KOPT-K1 (cell line): ENCODE measurements around the gene FAM81A.
"Not testable (repeated sequence)": the region's sequence is repeated elsewhere in the genome, so short reads cannot be mapped to it uniquely, and the experiment has no call there.

Source experiments
- H3K27ac ChIP-seq: fragments of 200-600 bp; sonication (generic); 2 replicates; pipeline ENCODE4 v1.5.1; 2016; ENCODE audit warnings: antibody characterized with exemption, mild to moderate bottlenecking, low read depth, low read length; ENCODE audit not compliant: poor library complexity, severe bottlenecking
- H3K36me3 ChIP-seq: fragments of 200-600 bp; sonication (generic); 2 replicates; pipeline ENCODE4 v1.5.1; 2017; ENCODE audit warnings: antibody characterized with exemption, mild to moderate bottlenecking, low read length, moderate library complexity; ENCODE audit not compliant: insufficient read depth
- H3K9me3 ChIP-seq: fragments of 200-600 bp; sonication (generic); 2 replicates; pipeline ENCODE4 v1.5.1; 2017; ENCODE audit warnings: antibody characterized with exemption, low read length, mild to moderate bottlenecking; ENCODE audit not compliant: insufficient read depth, poor library complexity, severe bottlenecking

FAM81A gene

DNA sequence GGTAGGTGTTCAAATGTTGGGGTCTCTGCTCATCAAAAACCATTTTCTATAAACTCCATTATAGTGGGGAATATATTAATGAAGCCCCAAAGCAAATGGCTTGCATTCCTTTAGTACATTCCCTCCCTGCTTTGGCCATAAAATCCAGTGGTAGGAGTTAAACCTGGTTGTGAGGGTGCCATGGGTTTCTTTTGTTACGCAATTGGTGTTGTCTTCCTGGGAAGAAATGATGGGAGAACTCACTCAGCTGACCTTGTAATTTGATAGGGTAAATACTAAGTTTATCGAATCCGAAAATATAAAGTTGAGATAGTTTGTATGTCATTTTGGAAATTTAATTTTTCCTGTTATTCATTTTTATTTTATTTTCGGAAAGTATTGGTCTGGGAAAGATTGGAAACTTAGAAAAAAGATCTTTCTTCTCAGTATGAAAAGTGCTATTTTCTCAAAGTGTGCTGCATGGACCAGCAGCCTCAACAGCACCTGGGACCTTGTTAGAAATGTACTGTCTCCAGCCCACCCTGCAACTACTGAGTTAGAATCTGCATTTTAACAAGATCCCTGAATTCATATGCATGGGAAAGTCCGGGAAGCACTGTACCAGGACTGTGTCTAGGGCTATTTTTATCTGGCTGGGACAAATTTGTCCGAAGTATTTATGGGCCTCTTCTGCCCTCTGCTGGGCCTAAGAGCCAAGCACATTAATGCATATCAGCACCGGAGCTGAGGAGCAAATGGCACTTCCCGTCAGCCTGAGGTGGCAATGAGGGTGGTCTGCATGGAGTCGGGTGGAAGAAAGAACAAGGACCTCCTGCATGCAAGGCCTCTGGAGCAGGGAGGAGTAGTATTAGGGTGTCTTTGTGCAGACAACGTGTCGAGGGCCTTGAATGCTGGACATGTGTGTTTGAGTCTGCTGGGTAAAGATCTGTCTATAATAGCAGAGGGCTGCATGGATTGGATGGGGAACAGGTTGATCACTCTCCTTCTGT lies 54.7 kb downstream of the FAM81A start:
- H3K36me3 ChIP-seq: no peaks in the 10 kb centered on the region
- no peak overlapping the region for H3K27ac ChIP-seq
- no peaks in the 10 kb centered on the region for H3K9me3 ChIP-seq

DNA sequence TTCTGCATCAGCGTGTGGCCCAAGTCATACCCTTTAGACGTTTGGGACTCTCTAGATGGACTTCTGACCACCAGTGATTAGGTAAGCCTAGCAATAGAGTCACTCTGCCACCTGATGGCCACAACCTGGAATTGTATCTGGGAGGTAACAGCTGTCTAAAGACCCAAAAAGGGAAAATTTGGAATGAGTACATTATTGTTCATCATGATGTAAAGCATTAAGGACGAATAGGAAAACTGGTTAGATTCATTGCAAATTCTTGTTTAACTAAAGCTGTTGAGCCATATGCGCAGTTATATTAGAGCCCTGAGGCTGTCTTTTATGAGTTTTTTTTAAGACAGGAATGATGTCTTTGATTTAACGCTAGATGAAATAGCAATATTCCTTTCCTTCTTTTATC lies 63.6 kb downstream of the FAM81A start:
- Histone ChIP-seq H3K36me3 (no peaks in the 10 kb centered on the region), H3K9me3 (no peaks in the 10 kb centered on the region), H3K27ac (no peak overlapping the region)

DNA sequence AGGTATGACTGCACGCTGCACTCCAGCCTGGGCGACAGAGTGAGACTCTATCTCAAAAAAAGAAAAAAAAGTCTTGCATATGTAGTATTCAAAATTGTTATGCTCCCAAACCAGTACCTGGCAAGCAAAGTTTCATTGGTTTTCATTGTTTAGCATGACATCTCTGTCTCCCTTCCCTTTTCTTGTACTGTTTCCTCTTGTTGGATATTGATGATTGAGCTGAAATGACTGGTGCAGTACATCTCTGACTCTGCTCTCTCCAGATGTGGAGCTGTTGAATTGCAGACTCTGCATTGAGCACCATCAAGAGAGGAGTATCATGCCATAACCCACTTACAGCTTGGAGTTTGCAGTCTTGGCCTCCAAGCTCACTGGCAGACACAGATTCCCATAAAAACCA lies 77.2 kb downstream of the FAM81A start:
- Histone ChIP-seq H3K9me3 (no peaks in the 10 kb centered on the region), H3K36me3 (no peaks in the 10 kb centered on the region), H3K27ac (no peak overlapping the region)

DNA sequence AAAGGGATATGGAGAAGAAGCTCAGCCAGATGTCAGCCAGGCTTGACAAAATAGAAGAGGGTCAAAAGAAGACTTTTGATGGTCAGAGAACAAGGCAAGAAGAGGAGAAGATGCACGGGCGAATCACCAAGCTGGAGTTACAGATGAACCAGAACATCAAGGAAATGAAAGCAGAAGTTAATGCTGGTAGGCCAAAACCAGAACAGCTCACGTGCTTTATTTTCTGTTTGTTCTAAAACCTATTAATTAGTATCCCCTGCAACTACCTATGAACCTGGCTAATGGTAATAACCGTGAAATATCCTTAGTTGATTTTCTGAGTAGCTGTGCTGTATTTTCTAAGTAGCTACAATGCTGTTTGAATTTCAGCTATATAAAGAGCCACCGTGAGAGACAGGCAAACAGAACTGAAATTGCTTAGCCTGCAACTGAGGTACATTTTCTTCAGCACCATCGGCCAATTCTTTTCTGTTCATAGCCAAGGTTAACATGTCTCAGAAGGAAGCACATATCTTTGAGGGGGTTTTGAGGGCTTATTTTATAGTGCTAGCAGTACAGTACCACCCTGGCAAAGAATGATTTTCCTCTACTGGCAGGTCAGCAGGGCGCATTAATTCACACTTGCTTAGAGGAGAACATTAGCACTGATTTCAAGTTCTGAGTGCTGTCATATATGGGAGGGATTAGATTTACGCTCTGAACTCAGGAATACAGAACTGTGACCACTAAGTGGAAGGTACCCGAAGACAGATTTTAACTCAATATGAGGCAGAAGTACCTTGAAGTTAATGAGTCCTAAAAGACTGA lies 78.9 kb downstream of the FAM81A start:
- no peak overlapping the region for H3K27ac ChIP-seq

DNA sequence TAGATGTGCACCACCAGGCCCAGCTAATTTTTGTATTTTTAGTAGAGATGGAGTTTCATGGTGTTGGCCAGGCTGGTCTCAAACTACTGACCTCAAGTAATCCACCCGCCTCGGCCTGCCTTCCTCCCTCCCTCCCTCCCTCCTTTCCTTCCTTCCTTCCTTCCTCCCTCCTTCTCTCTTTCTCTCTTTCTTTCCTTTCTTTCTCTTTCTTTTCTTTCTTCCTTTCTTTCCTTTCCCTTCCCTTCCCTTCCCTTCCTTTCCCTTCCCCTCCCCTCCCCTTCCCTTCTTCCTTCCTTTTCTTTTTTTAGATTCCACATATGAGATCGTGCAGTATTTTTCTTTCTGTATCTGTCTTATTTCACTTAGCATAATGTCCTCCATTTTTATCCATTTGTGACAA lies 81.3 kb downstream of the FAM81A start:
- H3K36me3 ChIP-seq: no peaks in the 10 kb centered on the region

More for the DNA sequence above, 78.9 kb downstream of the FAM81A start:
- Histone ChIP-seq H3K36me3 (no peaks in the 10 kb centered on the region), H3K9me3 (no peaks in the 10 kb centered on the region)

DNA sequence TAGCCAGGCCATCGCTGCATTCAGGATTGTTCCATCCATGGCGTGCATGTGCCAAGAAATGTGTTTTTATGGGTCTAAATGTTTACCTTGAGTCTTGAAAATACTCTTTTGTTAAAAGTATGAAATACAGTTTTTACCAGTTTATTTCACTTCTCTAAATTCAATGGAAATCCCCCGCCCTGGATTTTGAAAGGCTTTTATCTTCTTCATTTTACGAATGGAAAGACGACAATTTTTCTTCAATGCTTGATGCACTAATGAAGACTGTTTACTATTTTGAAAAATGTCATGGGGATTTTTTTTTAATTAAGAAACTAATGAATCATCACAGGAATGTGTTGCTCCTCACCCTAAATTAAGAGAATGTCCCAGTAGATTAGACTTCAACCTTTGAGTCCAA lies 83.5 kb downstream of the FAM81A start:
- Histone ChIP-seq H3K36me3 (no peaks in the 10 kb centered on the region), H3K27ac (no peak overlapping the region), H3K9me3 (no peaks in the 10 kb centered on the region)

More for the DNA sequence above, 81.3 kb downstream of the FAM81A start:
- no peaks in the 10 kb centered on the region for H3K9me3 ChIP-seq
- H3K27ac ChIP-seq: no peak overlapping the region

DNA sequence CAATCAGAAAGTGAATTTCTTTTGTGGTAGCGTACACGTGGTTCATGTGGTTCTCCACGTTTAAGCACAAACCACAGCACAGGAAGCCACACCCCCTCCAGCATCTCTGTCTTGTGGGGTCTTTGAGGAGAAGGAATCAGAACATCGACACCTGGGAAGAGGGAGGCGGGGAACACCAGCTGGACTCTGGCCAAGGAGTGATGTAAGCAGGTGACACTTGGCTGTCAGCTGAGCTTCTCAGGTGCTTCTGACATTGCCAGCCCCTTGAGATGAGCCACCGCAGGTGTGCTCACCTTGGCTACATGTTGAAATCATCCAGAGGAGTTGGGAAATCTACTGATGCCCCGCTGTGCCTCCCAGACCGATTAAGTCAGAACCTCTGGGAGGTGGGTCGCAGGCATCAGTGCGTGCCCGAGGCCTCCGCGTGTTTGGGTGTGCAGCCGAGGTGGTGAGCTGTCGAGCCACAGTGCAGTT lies 85.0 kb downstream of the FAM81A start:
- no peak overlapping the region for H3K27ac ChIP-seq
- H3K36me3 ChIP-seq: no peaks in the 10 kb centered on the region
- no peaks in the 10 kb centered on the region for H3K9me3 ChIP-seq

DNA sequence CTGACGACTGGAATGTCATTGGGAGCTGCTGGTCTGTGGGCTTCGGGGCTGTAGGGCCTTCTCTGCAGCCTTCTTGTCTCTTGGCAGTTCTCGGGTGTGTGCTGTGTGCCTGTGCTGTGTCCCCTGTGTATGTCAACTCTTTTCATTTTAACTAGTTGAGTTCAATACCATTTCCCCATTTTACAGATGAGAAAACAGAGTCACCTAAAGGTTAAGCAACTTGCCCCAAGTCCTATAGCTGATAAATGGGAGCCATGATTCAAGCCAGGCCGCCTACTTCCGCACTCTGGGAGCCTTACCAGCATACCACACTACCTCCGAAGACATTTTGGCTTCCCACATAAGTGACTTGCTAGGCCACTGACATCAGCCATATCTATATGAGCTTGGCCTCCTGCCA lies 85.7 kb downstream of the FAM81A start:
- no peaks in the 10 kb centered on the region for H3K9me3 ChIP-seq
- H3K27ac ChIP-seq: no peak overlapping the region
- H3K36me3 ChIP-seq: no peaks in the 10 kb centered on the region

DNA sequence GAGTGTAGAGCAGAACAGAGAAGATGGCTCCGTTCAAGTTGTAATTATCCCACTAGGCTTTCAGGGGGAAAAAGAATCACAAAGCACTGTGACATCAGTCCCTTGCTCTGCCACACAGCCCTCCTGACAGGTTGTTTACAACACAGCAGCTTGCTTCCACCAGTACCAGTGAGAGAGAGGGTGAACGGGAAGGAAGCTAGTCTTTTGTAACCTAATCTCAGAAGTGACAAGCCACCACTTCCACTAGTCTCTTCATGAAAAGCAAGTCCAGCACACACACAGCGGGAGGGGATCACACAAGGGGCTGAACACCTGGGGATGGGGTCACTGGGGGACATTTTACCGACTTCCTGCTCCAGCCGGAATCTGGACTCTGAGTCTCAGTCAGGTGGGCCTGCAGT lies 86.3 kb downstream of the FAM81A start:
- Histone ChIP-seq H3K36me3 (no peaks in the 10 kb centered on the region), H3K9me3 (no peaks in the 10 kb centered on the region), H3K27ac (no peak overlapping the region)

DNA sequence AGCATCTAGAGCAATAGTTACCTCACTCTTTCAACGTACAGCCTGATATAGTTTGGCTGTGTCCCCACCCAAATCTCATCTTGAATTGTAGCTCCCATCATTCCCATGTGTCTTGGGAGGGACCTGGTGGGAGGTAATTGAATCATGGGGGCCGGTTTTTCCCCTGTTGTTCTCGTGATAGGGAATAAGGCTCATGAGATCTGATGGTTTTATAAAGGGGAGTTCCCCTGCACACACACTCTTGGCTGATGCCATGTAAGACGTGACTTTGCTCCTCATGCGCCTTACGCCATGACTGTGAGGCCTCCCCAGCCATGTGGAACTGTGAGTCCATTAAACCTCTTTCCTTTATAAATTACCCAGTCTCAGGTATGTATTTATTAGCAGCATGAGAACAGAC lies 88.5 kb downstream of the FAM81A start:
- H3K9me3 ChIP-seq, H3K27ac ChIP-seq, H3K36me3 ChIP-seq: not testable (repeated sequence)

DNA sequence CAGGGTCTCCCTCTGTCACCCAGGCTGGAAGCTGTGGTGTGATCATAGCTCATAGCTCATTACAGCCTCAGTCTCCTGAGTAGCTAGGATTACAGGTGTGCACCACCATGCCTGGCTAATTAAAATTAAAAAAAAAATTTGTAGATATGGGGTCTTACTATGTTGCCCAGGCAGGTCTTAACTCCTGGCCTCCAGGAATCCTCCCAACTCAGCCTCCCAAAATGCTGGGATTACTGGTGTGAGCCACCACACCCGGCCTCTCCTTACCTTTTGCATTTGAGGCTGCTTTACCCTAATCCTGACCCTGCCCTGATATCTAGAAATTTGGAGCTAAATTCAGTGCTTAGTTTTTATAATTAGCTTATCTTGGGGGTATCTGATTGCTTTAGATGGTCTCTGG lies 90.4 kb downstream of the FAM81A start:
- Histone ChIP-seq H3K9me3 (no peaks in the 10 kb centered on the region), H3K36me3 (no peaks in the 10 kb centered on the region), H3K27ac (no peak overlapping the region)

DNA sequence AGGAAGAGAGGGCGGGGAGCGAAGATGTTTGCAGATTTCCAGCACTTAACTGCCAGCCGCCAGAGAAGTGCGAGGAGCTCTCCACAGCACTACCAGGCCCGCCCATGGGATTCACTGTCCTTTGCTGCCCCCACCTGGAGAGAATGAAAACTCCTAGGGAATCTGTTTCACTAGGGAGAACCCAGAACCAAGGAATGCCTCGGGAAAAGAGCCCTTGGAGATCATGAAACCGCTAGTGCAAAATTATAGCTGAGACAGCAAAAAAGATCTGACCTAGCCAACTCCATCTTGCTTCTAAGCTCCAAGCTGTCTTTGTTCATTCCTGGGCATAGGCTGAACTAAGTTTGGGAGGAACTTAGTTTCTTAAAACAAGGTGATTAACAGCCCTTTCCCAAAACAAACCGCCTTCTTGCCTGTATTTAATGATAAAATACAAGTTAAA lies 91.0 kb downstream of the FAM81A start:
- no peak overlapping the region for H3K27ac ChIP-seq
- no peaks in the 10 kb centered on the region for H3K9me3 ChIP-seq
- H3K36me3 ChIP-seq: no peaks in the 10 kb centered on the region

DNA sequence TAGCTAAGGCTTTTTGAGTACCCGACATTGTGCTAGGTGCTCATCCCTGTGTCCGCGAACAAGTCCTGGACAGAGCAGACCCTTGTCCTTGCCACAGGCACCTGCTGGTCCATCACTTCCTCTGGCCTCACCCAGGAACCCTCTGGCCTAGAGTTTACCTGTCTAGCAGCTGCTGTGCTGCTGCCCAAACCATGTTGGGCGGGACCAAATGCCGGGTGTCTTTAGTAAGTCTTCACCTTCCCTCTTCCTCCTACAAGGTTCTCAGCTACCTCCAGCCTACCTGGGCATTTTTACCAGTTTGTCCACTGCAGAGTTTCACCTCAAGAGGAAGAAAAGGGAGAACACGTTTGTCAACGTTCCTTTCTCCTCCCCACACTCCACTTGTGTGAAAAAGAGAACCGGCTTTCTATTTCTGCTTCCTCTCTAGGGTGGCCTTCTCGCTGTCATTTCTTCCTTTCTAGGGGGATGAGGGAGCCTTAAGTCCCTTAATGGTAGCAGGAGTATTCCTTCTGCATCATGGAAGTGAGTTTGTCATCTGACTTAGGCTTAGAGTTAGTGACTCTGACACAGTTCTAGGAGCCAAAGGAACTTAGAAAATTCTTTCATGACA lies 93.2 kb downstream of the FAM81A start:
- no peak overlapping the region for H3K27ac ChIP-seq
- no peaks in the 10 kb centered on the region for H3K36me3 ChIP-seq
- H3K9me3 ChIP-seq: no peaks in the 10 kb centered on the region

DNA sequence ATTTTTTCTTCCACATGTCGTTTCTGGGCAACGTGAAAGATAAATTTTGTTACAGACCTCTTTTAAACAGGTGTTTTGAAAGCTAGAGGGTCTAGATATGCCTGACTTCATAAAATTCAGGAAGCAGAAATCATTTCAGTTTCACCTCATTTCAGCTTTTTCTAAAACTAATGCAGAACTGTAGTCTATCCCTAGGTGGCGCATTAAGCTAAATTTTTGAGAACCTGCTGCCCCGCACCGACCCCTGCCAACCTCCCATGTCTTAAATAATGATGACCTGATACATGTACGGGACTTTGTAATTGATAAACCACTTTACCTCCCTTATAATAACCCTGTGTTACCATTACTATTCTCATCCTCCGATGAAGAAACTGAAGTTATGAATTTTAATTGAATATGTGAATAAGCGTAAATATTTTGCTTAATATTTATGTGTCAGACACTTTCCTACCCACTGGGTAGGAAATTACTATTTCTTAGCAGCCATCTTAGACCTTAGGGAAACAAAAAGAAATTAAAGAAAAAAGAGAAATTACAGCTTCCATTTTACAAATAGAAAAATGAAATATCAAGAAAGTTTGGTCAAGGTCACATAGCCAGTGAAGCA lies 94.9 kb downstream of the FAM81A start:
- H3K36me3 ChIP-seq: no peaks in the 10 kb centered on the region
- no peaks in the 10 kb centered on the region for H3K9me3 ChIP-seq
- no peak overlapping the region for H3K27ac ChIP-seq

DNA sequence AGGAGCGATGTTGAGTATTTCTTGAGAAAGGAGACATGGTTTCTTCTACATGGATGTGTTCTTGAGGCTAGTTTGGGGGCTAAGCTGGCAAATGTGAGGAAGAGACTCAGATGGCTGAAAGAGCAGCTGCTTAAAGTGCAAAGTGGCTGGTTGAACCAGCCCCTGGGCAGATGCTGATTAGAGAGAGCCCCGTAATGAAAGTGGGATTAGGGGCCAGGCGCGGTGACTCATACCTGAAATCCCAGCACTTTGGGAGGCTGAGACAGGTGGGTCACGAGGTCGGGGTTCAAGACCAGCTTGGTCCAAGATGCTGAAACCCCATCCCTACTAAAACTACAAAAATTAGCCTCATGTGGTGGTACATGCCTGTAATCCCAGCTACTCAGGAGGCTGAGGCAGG lies 98.6 kb downstream of the FAM81A start:
- Histone ChIP-seq H3K36me3 (no peaks in the 10 kb centered on the region), H3K27ac (no peak overlapping the region), H3K9me3 (no peaks in the 10 kb centered on the region)
